ENCODE data around the gene PLA2G4B.

DNA sequence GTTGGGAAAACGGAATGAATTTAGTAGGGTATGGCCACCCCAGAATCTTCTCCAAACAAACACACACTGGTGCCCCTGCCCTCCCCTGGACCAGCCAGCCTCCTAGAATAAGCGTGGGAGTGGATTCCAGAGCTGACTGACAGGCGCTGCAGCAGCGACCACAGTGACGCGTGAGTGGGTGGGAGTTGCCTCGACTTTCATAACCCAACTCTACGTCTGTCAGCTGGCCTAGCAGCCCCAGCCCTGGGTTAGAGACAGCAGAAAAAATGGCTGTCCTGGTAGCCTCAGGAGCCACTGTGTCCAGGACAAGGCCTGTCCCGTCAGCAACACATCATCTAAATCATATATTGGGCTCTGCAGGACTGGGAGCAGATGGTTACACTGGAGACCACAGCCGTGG, 10.0 kb downstream of the PLA2G4B start:
- TF ChIP-seq, protein P1, sequence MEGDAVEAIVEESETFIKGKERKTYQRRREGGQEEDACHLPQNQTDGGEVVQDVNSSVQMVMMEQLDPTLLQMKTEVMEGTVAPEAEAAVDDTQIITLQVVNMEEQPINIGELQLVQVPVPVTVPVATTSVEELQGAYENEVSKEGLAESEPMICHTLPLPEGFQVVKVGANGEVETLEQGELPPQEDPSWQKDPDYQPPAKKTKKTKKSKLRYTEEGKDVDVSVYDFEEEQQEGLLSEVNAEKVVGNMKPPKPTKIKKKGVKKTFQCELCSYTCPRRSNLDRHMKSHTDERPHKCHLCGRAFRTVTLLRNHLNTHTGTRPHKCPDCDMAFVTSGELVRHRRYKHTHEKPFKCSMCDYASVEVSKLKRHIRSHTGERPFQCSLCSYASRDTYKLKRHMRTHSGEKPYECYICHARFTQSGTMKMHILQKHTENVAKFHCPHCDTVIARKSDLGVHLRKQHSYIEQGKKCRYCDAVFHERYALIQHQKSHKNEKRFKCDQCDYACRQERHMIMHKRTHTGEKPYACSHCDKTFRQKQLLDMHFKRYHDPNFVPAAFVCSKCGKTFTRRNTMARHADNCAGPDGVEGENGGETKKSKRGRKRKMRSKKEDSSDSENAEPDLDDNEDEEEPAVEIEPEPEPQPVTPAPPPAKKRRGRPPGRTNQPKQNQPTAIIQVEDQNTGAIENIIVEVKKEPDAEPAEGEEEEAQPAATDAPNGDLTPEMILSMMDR (IDR thresholded peaks at IDR 0.05; ENCODE audit: insufficient read depth, low read depth, low read length) = no peak
- TF ChIP-seq EZH2 (IDR thresholded peaks at IDR 0.05; ENCODE audit: insufficient read depth, low read length) = no peak

Measured in astrocyte (in vitro differentiated cells and primary cell).